ENCODE data around the gene TBC1D9.

DNA sequence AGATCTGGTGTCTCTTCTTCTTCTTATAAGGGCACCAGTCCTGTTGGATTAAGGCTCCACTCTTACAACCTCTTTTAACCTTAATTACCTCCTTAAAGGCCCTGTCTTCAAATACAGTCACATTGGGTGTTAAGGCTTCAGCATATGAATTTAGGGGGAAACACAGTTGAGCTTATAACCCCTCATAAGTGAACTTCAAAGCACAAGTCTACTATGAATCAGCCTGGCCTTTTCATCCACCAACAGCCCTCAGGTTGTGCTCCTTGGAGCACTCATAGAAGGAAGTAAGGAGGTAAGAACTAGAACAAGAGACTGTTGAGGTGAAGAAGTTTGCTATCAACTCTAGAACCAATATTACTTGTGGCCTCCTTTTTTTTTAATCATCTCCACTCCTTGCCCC is 18.8 kb upstream of the TBC1D9 start:
- no peak for TF ChIP-seq POLR2AphosphoS5 (IDR thresholded peaks at IDR 0.05; ENCODE audit: borderline replicate concordance, low read depth, low read length)
- no peak for TF ChIP-seq EZH2 (IDR thresholded peaks at IDR 0.05)
